ENCODE results near the gene PAK5. TPM values are rescaled to one million over a fixed set of nuclear protein-coding genes. Genes with fewer than 3 reads are reported as not detected.

Gene PAK5
- total and polyA plus RNA-seq, 4 donors, result 0.08 to 0.63 (median 0.26) TPM

GRCh38 chr20:9488063-9488462 lies 350.8 kb downstream of the PAK5 start:
- ATAC-seq (ENCODE audit: low FRiP score), result no peak
- H3K9me3 ChIP-seq (ENCODE audit: control insufficient read depth, low read length), result no peaks in the 10 kb centered on the region
- no peak overlapping the region for H3K27ac ChIP-seq (ENCODE audit: low read depth in 1 of 2, low read length in 2 of 2)
- WGBS, 2 donors, result 47 to 51% methylated on average over 2 of the region's 2 CpGs
- intact Hi-C loops (cut with DNase I), result no loop called here
- H3K27me3 ChIP-seq (ENCODE audit: control insufficient read depth in 1 of 2, insufficient read depth in 2 of 2, low read length in 1 of 2), result no peaks in the 10 kb centered on the region
- H3K36me3 ChIP-seq (ENCODE audit: control insufficient read depth in 1 of 2, insufficient read depth in 2 of 2, low read length in 1 of 2), result no peaks in the 10 kb centered on the region
- H3K4me3 ChIP-seq (ENCODE audit: low read length in 2 of 2), result no peak overlapping the region
- peaks cover 0 to 2% of the 10 kb centered on the region in 2 donors for H3K4me1 ChIP-seq (ENCODE audit: control insufficient read depth in 1 of 2, insufficient read depth in 2 of 2, low read length in 2 of 2)
- DNase-seq, result no peak

Other genes with a start within 250 kb of the PAK5 start
- 1 to 10 TPM; 1.5 to 2.3 TPM for gene ANKEF1, start 195.9 kb upstream of the PAK5 start, total RNA-seq
- gene ANKEF1, start 195.9 kb upstream of the PAK5 start, polyA plus RNA-seq, result under 1 TPM in 1 of 2 donors, not detected in 1; 0.50 TPM